ENCODE data around the gene KIAA1755.

KIAA1755 gene

GRCh38 chr20:38225240-38225899 is 35.2 kb downstream of the KIAA1755 start:
- no peaks in the 10 kb centered on the region for H3K4me1 ChIP-seq (ENCODE audit: control insufficient read depth, insufficient read depth, low read length, unreplicated experiment)
- H3K27me3 ChIP-seq (ENCODE audit: insufficient read depth, low read length) = no peaks in the 10 kb centered on the region
- H3K27ac ChIP-seq (ENCODE audit: low read depth, low read length) = no peak overlapping the region
- no peaks in the 10 kb centered on the region for H3K79me2 ChIP-seq (ENCODE audit: control insufficient read depth, insufficient read depth, low read length, unreplicated experiment)
- no peak overlapping the region for H2AFZ ChIP-seq (ENCODE audit: low read length, unreplicated experiment)
- no peak overlapping the region for H3K4me3 ChIP-seq (ENCODE audit: low read depth, low read length)
- no peaks in the 10 kb centered on the region for H3K36me3 ChIP-seq (ENCODE audit: insufficient read depth, low read length)

GRCh38 chr20:38224531-38224930 is 36.0 kb downstream of the KIAA1755 start:
- Histone ChIP-seq H3K27ac (ENCODE audit: low read depth, low read length) (no peak overlapping the region), H3K79me2 (ENCODE audit: control insufficient read depth, insufficient read depth, low read length, unreplicated experiment) (no peaks in the 10 kb centered on the region), H3K4me3 (ENCODE audit: low read depth, low read length) (no peak overlapping the region), H3K4me1 (ENCODE audit: control insufficient read depth, insufficient read depth, low read length, unreplicated experiment) (no peaks in the 10 kb centered on the region), H2AFZ (ENCODE audit: low read length, unreplicated experiment) (no peak overlapping the region), H3K27me3 (ENCODE audit: insufficient read depth, low read length) (no peaks in the 10 kb centered on the region), H3K36me3 (ENCODE audit: insufficient read depth, low read length) (no peaks in the 10 kb centered on the region)

GRCh38 chr20:38223743-38224100 is 36.8 kb downstream of the KIAA1755 start:
- peaks cover 3% of the 10 kb centered on the region for H3K4me1 ChIP-seq (ENCODE audit: control insufficient read depth, insufficient read depth, low read length, unreplicated experiment)
- no peak overlapping the region for H3K4me3 ChIP-seq (ENCODE audit: low read depth, low read length)
- no peaks in the 10 kb centered on the region for H3K36me3 ChIP-seq (ENCODE audit: insufficient read depth, low read length)
- no peaks in the 10 kb centered on the region for H3K27me3 ChIP-seq (ENCODE audit: insufficient read depth, low read length)
- H2AFZ ChIP-seq (ENCODE audit: low read length, unreplicated experiment) = no peak overlapping the region
- no peaks in the 10 kb centered on the region for H3K79me2 ChIP-seq (ENCODE audit: control insufficient read depth, insufficient read depth, low read length, unreplicated experiment)
- H3K27ac ChIP-seq (ENCODE audit: low read depth, low read length) = no peak overlapping the region

GRCh38 chr20:38222923-38223742 is 37.4 kb downstream of the KIAA1755 start:
- Histone ChIP-seq H3K4me1 (ENCODE audit: control insufficient read depth, insufficient read depth, low read length, unreplicated experiment) (peaks cover 9% of the 10 kb centered on the region), H3K79me2 (ENCODE audit: control insufficient read depth, insufficient read depth, low read length, unreplicated experiment) (no peaks in the 10 kb centered on the region), H3K4me3 (ENCODE audit: low read depth, low read length) (no peak overlapping the region), H3K36me3 (ENCODE audit: insufficient read depth, low read length) (no peaks in the 10 kb centered on the region), H3K27ac (ENCODE audit: low read depth, low read length) (no peak overlapping the region), H2AFZ (ENCODE audit: low read length, unreplicated experiment) (no peak overlapping the region), H3K27me3 (ENCODE audit: insufficient read depth, low read length) (no peaks in the 10 kb centered on the region)

GRCh38 chr20:38222231-38222922 is 38.2 kb downstream of the KIAA1755 start:
- H3K36me3 ChIP-seq (ENCODE audit: insufficient read depth, low read length) = no peaks in the 10 kb centered on the region
- no peaks in the 10 kb centered on the region for H3K79me2 ChIP-seq (ENCODE audit: control insufficient read depth, insufficient read depth, low read length, unreplicated experiment)
- H3K4me1 ChIP-seq (ENCODE audit: control insufficient read depth, insufficient read depth, low read length, unreplicated experiment) = peaks cover 14% of the 10 kb centered on the region
- H2AFZ ChIP-seq (ENCODE audit: low read length, unreplicated experiment) = no peak overlapping the region
- no peak overlapping the region for H3K27ac ChIP-seq (ENCODE audit: low read depth, low read length)
- H3K4me3 ChIP-seq (ENCODE audit: low read depth, low read length) = no peak overlapping the region
- H3K27me3 ChIP-seq (ENCODE audit: insufficient read depth, low read length) = no peaks in the 10 kb centered on the region

GRCh38 chr20:38221119-38221589 is 39.4 kb downstream of the KIAA1755 start:
- no peak overlapping the region for H3K27ac ChIP-seq (ENCODE audit: low read depth, low read length)
- no peak overlapping the region for H2AFZ ChIP-seq (ENCODE audit: low read length, unreplicated experiment)
- H3K4me1 ChIP-seq (ENCODE audit: control insufficient read depth, insufficient read depth, low read length, unreplicated experiment) = peaks cover 21% of the 10 kb centered on the region
- no peaks in the 10 kb centered on the region for H3K36me3 ChIP-seq (ENCODE audit: insufficient read depth, low read length)
- no peaks in the 10 kb centered on the region for H3K79me2 ChIP-seq (ENCODE audit: control insufficient read depth, insufficient read depth, low read length, unreplicated experiment)
- H3K4me3 ChIP-seq (ENCODE audit: low read depth, low read length) = no peak overlapping the region
- H3K27me3 ChIP-seq (ENCODE audit: insufficient read depth, low read length) = no peaks in the 10 kb centered on the region

GRCh38 chr20:38220587-38221118 is 39.9 kb downstream of the KIAA1755 start:
- Histone ChIP-seq H3K79me2 (ENCODE audit: control insufficient read depth, insufficient read depth, low read length, unreplicated experiment) (no peaks in the 10 kb centered on the region), H2AFZ (ENCODE audit: low read length, unreplicated experiment) (no peak overlapping the region), H3K27ac (ENCODE audit: low read depth, low read length) (no peak overlapping the region), H3K27me3 (ENCODE audit: insufficient read depth, low read length) (no peaks in the 10 kb centered on the region), H3K36me3 (ENCODE audit: insufficient read depth, low read length) (no peaks in the 10 kb centered on the region), H3K4me1 (ENCODE audit: control insufficient read depth, insufficient read depth, low read length, unreplicated experiment) (peaks cover 21% of the 10 kb centered on the region), H3K4me3 (ENCODE audit: low read depth, low read length) (no peak overlapping the region)

- Histone ChIP-seq H3K4me1 (ENCODE audit: control insufficient read depth, insufficient read depth, low read length, unreplicated experiment) (peaks cover 21% of the 10 kb centered on the region), H3K79me2 (ENCODE audit: control insufficient read depth, insufficient read depth, low read length, unreplicated experiment) (no peaks in the 10 kb centered on the region), H3K27me3 (ENCODE audit: insufficient read depth, low read length) (no peaks in the 10 kb centered on the region), H2AFZ (ENCODE audit: low read length, unreplicated experiment) (no peak overlapping the region), H3K36me3 (ENCODE audit: insufficient read depth, low read length) (no peaks in the 10 kb centered on the region), H3K4me3 (ENCODE audit: low read depth, low read length) (no peak overlapping the region), H3K27ac (ENCODE audit: low read depth, low read length) (no peak overlapping the region)
Measured at GRCh38 chr20:38219006-38219950, 41.3 kb downstream of the KIAA1755 start.

GRCh38 chr20:38218566-38218885 is 42.0 kb downstream of the KIAA1755 start:
- H3K4me3 ChIP-seq (ENCODE audit: low read depth, low read length) = no peak overlapping the region
- no peak overlapping the region for H2AFZ ChIP-seq (ENCODE audit: low read length, unreplicated experiment)
- H3K79me2 ChIP-seq (ENCODE audit: control insufficient read depth, insufficient read depth, low read length, unreplicated experiment) = no peaks in the 10 kb centered on the region
- peaks cover 21% of the 10 kb centered on the region for H3K4me1 ChIP-seq (ENCODE audit: control insufficient read depth, insufficient read depth, low read length, unreplicated experiment)
- no peaks in the 10 kb centered on the region for H3K27me3 ChIP-seq (ENCODE audit: insufficient read depth, low read length)
- peak overlapping the region; percentile 61 for H3K27ac ChIP-seq (ENCODE audit: low read depth, low read length)
- no peaks in the 10 kb centered on the region for H3K36me3 ChIP-seq (ENCODE audit: insufficient read depth, low read length)
